Stimulated activated CD8-positive, alpha-beta memory T cell treated with anti-CD3 and anti-CD28 coated beads, Interleukin-12 subunit alpha, Interleukin-12 subunit beta, amount 100 ng/mL, for 24 hours (primary cell): ENCODE results near the gene CBR3.
A peak's percentile ranks its signal among the peaks of the same experiment; 100 is the strongest.
"Not testable (repeated sequence)": the region's sequence is repeated elsewhere in the genome, so short reads cannot be mapped to it uniquely, and the experiment has no call there.

Experiments
- DNase-seq: peaks from one replicate; pipeline ENCODE4 v3.0.0-alpha.2; 2020; ENCODE audit errors: extremely low read depth

Gene CBR3

DNA sequence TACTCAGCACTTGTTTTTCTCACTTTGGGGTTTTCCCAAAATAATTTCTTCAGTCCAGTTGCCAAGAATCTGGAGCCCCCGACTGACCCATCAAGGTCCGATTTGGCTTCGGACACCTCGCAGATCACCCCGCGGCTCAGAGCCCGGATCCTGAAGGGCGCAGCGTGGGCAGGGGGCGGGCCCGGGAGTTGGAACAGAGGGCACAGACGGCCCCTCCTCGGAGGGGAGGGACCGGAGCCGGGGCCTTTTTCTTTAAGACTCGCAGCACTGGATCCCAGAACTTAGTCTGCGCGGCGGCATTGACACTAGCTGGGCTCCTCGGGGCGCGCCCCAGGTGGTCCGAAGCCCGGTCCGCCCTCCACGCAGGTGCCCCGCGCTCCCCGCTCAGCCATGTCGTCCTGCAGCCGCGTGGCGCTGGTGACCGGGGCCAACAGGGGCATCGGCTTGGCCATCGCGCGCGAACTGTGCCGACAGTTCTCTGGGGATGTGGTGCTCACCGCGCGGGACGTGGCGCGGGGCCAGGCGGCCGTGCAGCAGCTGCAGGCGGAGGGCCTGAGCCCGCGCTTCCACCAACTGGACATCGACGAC is at the start of gene CBR3:
Gene CBR3 (plus strand): TSS at position 277 of the 588 bp plus-strand sequence. CDS start 114 bp downstream, at position 391.
- no peak for DNase-seq

DNA sequence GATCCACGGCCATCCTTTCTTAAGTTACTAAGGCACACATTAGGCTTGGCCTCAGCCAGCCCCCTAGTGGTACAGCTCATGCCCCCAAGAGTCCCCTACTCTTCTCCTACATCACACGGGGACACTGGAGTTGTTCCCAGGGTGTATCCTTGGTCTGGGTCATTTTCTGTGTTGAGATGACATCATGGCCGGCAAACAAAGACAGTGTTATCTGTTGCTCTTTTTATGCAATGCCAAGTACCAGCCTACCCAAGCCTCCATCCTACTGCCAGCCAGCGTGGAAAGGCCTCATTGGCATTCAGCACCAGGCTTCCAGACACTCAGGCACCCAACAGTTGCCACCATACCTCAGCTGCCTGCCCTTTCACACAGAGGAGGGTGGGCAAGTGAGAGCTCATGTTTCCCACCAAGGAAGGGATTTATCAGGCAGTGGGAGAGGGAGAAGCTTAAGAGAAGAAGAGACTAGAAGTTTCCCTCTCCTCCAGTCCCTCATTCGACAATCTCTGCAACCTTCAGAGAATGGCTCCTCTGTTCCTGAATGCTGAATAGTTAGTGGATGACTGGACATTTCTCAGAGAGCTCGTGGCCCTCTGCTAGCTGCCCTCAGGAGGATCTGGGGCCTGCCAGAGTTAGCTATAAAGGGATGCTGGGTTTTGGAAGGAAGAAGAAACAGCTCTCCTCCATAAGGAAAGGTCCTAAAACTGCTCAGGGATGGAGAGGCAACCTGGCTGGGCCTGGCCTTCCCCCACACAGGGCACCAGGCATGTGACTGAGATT is 47.3 kb upstream of the CBR3 start:
- no peak for DNase-seq

GRCh38 chr21:36089946-36090345 is 44.9 kb upstream of the CBR3 start:
- no peak for DNase-seq

- DNase-seq = no peak
These were observed 42.2 kb upstream of the CBR3 start for GRCh38 chr21:36092681-36093080.

- no peak for DNase-seq
These were observed 41.4 kb upstream of the CBR3 start for GRCh38 chr21:36093512-36093911.

- no peak for DNase-seq
These were observed 38.2 kb upstream of the CBR3 start for GRCh38 chr21:36096398-36097290.

GRCh38 chr21:36097427-36098181 is 37.3 kb upstream of the CBR3 start:
- no peak for DNase-seq

- no peak for DNase-seq
These were observed 36.7 kb upstream of the CBR3 start for GRCh38 chr21:36098182-36098532.

DNA sequence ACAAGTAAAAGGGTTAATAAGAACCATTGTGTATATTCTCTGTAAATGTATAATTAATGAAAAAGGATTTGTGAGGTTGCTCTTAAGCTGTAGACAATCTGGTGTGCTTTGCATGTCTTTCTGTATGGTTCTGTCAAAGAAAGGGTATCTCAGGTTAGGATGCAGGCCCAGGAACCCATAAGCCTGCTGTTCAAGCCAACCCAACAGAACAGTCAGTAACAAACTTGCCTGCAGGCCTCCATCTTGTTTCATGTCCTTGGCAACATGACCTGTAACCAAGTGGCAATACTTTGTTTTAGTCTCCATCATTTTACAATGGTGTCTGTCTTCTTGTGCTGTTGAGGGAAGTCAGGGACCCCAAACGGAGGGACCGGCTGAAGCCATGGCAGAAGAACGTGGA is 35.9 kb upstream of the CBR3 start:
- DNase-seq = no peak

- not testable (repeated sequence) for DNase-seq
These were observed 35.1 kb upstream of the CBR3 start for GRCh38 chr21:36099695-36100211.

- no peak for DNase-seq
These were observed 33.8 kb upstream of the CBR3 start for GRCh38 chr21:36100971-36101641.

- no peak for DNase-seq
These were observed 31.4 kb upstream of the CBR3 start for GRCh38 chr21:36103434-36103833.

DNA sequence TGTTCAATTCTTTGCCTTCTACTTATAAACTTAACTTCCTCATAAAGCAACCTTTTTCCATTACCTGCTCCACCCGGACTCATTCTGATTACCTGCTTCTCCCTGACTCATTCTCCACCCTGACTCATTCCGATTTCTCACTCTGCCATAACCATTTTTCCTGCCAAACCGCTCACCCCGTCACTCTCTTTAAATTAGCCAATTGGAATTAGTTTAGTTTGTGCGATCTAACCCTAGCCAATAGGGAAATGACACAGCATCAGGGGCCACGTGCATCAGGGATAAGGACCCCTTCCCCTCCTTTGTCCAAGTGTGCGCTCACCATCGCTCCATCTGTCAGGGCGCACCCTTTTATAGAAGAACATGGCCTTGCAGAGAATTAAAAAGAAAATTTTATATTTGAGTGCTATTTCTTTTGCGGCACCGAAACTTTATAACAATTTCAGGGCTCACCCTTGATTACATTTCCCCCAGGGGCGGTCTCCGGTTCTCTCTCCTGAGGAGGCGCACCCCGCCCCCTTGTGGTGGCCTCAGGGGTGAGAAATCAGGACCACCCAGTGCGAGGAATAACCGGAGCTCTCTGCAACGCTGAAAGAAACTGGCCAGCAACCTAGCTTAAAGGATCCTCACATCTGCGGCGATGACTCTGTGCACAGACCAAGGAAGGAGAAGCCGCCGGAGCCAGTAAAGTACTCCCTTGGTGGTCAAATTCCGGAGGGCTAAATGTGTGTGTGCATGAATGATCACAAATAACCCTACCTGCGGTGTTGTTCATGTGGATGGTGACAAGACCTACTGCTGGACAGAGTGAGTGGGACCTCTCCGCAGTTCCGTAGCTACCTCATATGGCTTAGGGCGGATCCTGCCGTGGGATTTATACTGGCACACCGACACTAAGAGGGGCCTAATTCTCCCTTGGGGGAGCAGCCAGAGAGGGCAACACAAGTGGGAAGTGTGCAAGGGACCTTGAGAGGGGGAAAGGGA is 30.3 kb upstream of the CBR3 start:
- DNase-seq = peak; percentile 15

DNA sequence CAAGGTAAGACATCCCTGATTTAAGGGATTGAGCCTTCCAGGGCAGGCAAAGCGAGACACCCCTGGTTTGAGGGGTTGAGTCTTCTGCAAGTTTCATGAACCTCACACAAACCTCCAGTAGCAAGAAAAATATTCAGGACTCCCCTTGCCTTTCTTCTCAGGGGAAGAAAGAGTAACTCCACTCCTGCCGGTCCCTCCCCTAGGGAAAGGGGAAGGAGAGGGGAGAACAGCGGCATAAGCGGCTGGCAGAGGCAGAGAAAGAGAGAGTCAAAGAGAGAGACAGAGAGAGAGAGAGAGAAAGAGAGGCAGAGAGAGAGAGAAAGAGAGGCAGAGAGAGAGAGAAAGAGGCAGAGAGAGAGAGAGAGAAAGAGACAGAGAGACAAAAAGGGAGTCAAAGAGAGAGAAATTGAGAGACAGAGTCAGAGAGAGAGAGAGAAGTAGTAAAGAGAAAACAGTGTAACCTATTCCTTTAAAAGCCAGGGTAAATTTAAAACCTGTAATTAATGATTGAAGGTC is 29.5 kb upstream of the CBR3 start:
- no peak for DNase-seq

DNA sequence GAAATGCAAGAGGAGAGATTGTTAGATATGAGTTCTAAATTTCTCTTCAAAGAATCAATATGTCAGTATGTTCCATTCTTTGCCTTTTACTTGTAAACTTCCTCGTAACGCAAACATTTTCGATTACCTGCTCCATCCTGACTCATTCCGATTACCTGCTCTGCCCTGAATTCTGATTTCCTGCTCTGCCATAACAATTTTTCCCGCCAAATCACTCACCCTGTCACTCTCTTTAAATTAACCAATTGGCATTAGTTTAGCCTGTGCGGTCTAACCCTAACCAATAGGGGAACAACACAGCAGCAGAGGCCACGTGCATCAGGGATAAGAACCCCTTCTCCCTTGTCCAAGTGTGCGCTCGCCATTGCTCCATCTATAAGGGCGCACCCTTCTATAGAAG is 25.0 kb upstream of the CBR3 start:
- DNase-seq = no peak

GRCh38 chr21:36111238-36111637 is 23.6 kb upstream of the CBR3 start:
- DNase-seq = no peak

DNA sequence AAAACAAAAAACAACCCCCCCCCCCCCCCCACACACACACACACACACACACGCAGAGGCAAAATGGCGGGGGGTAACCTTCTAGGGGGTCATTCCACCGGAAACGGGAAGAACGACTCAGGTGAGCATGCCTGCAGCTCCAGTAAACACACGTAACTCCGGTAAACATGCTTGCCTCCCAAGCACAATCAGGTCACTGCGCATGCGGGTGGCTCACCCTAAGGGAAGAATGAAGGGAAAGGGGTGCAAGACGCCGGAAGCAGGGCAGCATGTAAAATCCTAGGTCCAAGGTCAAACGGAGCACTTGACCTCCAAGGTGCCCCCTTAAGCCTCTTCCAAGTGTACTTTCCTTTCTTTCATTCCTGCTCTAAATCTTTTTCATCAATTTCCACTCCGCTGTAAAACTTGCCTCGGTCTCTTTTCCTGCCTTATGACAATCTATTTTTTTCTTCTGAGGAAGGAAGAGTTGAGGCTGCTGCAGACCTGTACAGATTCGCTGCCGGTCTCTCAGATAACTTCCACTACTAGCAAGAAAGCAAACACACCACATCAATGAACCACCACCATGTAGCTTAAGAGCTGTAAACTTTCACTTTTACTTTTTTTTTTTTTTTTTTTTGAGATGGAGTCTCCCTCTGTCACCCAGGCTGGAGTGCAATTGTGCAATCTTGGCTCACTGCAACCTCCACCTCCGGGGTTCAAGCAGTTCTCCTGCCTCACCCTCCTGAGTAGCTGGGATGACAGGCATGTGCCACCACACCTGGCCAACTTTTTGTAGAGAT is 21.0 kb upstream of the CBR3 start:
- no peak for DNase-seq

DNA sequence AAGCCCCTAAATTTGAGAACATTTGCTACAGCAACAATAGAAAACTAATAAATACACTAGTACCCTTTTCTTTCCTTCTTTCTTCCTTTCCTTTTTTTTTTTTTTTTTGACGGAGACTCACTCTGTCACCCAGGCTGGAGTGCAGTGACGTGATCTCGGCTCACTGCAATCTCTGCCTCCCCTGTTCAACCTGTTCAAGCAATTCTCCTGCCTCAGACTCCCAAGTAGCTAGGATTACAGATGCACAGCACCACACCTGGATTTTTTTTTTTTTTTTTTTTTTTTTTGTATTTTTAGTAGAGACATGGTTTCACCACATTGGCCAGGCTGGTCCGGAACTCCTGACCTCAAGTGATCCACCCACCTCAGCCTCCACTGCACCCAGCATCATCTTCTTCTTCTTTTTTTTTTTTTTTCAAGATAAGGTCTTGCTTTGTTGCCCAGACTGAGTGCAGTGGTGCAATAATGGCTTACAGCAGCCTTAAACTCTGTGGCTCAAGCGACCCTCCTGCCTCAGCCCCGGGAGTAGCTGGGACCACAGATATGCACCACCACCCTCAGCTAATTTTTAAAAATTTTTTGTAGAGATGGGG is 19.6 kb upstream of the CBR3 start:
- no peak for DNase-seq
